Endodermal cell (in vitro differentiated cells): ENCODE results near the gene FAM151B. TPM values are rescaled to one million over a fixed set of nuclear protein-coding genes. Genes with fewer than 3 reads are reported as not detected.
"Not testable (repeated sequence)": the region's sequence is repeated elsewhere in the genome, so short reads cannot be mapped to it uniquely, and the experiment has no call there.

Source experiments
- DNase-seq: peaks from one replicate; pipeline ENCODE4 v3.0.0-alpha.2; 2017
- H3K27ac ChIP-seq: 2 replicates; pipeline ENCODE4 v1.5.1; 2013; ENCODE audit warnings: mild to moderate bottlenecking, low read depth, low read length, moderate library complexity
- H3K27me3 ChIP-seq: 2 replicates; pipeline ENCODE4 v1.6.1; 2013; ENCODE audit warnings: mild to moderate bottlenecking, low read length, moderate library complexity; ENCODE audit not compliant: insufficient read depth, control insufficient read depth, poor library complexity, severe bottlenecking
- H3K36me3 ChIP-seq: 2 replicates; pipeline ENCODE4 v1.7.0; 2013; ENCODE audit warnings: mild to moderate bottlenecking, low read length, moderate library complexity; ENCODE audit not compliant: control insufficient read depth, insufficient read depth
- H3K4me1 ChIP-seq: one replicate; pipeline ENCODE4 v1.7.0; 2013; ENCODE audit warnings: low read length; ENCODE audit not compliant: control insufficient read depth, insufficient read depth
- H3K4me3 ChIP-seq: 2 replicates; pipeline ENCODE4 v1.5.1; 2013; ENCODE audit warnings: mild to moderate bottlenecking, low read length, moderate library complexity
- H3K9ac ChIP-seq: 2 replicates; pipeline ENCODE4 v1.6.1; 2013; ENCODE audit warnings: mild to moderate bottlenecking, low read length, moderate library complexity; ENCODE audit not compliant: poor library complexity, severe bottlenecking; ENCODE audit errors: extremely low read depth
- H3K9me3 ChIP-seq: 2 replicates; pipeline ENCODE4 v1.6.1; 2013; ENCODE audit warnings: mild to moderate bottlenecking, low read length, moderate library complexity; ENCODE audit not compliant: control insufficient read depth
- H3K27ac Mint-ChIP-seq: 2 replicates; pipeline ENCODE4 v1.8.0; 2020; ENCODE audit warnings: mixed read lengths
- H3K27me3 Mint-ChIP-seq: 2 replicates; pipeline ENCODE4 v1.8.0; 2021; ENCODE audit warnings: mild to moderate bottlenecking, mixed read lengths; ENCODE audit not compliant: insufficient read depth
- H3K36me3 Mint-ChIP-seq: 2 replicates; pipeline ENCODE4 v1.8.0; 2020; ENCODE audit warnings: low read depth, mixed read lengths
- H3K4me1 Mint-ChIP-seq: 2 replicates; pipeline ENCODE4 v1.8.0; 2020; ENCODE audit warnings: mixed read lengths
- H3K4me3 Mint-ChIP-seq: 2 replicates; pipeline ENCODE4 v1.8.0; 2020; ENCODE audit warnings: mild to moderate bottlenecking, moderate library complexity, mixed read lengths
- H3K9me3 Mint-ChIP-seq: 2 replicates; pipeline ENCODE4 v1.8.0; 2020; ENCODE audit warnings: mild to moderate bottlenecking, mixed read lengths
- WGBS, 2 experiments: methylation state at CpG; one replicate each; pipeline versions ENCODE4 v1.1.5 to v1.1.7; 2013; ENCODE audit warnings: missing lambda C conversion rate in 2 of 2, mixed read lengths in 1 of 2; ENCODE audit not compliant: insufficient coverage in 1 of 2, insufficient read length in 1 of 2; 5-methylcytosine and 5-hydroxymethylcytosine counted together
- total RNA-seq, 2 donors: library from RNA; stranded (reverse); fragmentation: NEBNext Ultra II Directional in 1 of 2; extraction: Animal tissue kit (Norgen Biotek cat#: 25700) in 1 of 2; gene quantifications; 2 replicates in 1 of 2; 3 replicates in 1 of 2; pipeline ENCODE4 v1.2.1, GENCODE V29; 2021
- TF ChIP-seq, protein P1 (sequence below): fragments of 200-600 bp; sonication (generic); conservative IDR thresholded peaks from 2 replicates; pipeline ENCODE4 v1.5.0; 2021; ENCODE audit warnings: antibody characterized with exemption, mild to moderate bottlenecking

The FAM151B gene
- total RNA-seq, 2 donors from 2014 or later, result 1.2 to 1.5 TPM

DNA sequence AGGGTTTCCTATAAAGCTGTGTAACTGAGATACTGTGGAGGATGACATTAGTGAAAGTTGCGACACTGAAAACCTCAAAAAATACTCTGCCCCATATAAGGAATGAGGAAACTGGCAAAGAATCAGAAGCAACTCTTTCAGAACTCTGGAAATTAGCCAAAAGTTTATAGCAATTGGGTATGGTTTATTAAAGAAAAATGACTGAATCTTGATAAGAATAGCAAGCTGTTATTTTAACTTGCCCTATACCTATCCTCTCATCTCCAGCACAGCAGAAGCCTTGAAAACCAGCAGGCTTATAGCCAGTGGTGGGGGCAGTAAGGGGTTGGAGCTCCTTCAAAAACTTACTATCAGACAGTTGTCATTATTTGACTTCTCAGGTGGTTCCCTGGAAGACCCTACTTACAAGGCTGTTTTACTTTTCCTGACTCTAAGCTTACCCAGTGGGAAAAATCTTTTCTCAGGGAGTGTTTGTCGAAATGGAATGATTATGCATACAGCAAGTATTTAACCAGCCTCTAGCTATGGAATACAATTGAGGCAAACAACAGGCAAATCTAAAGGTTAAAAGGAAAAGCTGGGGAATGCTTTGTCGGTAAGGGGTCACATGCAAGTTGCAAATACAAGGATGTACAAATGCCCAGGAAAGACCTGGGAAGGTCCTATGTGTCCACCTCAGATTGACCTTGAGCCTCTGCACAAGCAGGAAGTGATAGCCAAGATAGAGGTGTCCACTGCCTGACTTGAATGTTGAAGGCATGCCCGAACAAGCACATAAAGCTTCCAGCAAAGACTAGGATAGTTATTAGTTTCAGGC lies 21.0 kb upstream of the FAM151B start:
- Mint-ChIP-seq H3K27ac (no peak overlapping the region), H3K4me1 (no peaks in the 10 kb centered on the region), H3K4me3 (no peak overlapping the region), H3K36me3 (peaks cover 95% of the 10 kb centered on the region), H3K9me3 (peaks cover 57% of the 10 kb centered on the region), H3K27me3 (no peaks in the 10 kb centered on the region)
- Histone ChIP-seq H3K9me3 (peaks cover 80% of the 10 kb centered on the region), H3K4me1 (no peaks in the 10 kb centered on the region), H3K27me3 (no peaks in the 10 kb centered on the region), H3K4me3 (no peak overlapping the region), H3K36me3 (peaks cover 92% of the 10 kb centered on the region), H3K27ac (no peak overlapping the region), H3K9ac (no peak overlapping the region)
- TF ChIP-seq, protein P1, sequence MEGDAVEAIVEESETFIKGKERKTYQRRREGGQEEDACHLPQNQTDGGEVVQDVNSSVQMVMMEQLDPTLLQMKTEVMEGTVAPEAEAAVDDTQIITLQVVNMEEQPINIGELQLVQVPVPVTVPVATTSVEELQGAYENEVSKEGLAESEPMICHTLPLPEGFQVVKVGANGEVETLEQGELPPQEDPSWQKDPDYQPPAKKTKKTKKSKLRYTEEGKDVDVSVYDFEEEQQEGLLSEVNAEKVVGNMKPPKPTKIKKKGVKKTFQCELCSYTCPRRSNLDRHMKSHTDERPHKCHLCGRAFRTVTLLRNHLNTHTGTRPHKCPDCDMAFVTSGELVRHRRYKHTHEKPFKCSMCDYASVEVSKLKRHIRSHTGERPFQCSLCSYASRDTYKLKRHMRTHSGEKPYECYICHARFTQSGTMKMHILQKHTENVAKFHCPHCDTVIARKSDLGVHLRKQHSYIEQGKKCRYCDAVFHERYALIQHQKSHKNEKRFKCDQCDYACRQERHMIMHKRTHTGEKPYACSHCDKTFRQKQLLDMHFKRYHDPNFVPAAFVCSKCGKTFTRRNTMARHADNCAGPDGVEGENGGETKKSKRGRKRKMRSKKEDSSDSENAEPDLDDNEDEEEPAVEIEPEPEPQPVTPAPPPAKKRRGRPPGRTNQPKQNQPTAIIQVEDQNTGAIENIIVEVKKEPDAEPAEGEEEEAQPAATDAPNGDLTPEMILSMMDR, result no peak
- DNase-seq, result no peak
- WGBS, 2 experiments, result 88 to 100% methylated on average over 2 to 4 of the region's 4 CpGs

DNA sequence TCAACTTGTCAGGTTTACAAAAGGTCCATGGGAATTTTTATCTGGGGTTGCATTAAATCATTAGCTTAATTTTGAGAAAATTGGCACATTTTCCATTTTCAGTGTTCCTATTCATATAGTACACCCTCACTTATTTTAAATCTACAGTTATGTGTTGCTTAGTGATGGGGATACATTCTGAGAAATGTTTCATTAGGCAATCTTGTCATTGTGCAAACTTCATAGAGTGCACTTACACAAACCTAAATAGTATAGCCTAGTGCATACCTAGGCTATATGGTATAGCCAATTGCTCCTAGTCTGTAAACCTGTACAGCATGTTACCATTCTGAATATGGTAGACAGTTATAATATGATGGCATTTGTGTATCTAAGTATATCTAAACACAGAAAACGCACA lies 19.8 kb upstream of the FAM151B start:
- no peak overlapping the region for H3K27ac Mint-ChIP-seq
- peaks cover 93% of the 10 kb centered on the region for H3K36me3 Mint-ChIP-seq
- no peak overlapping the region for H3K4me3 ChIP-seq

DNA sequence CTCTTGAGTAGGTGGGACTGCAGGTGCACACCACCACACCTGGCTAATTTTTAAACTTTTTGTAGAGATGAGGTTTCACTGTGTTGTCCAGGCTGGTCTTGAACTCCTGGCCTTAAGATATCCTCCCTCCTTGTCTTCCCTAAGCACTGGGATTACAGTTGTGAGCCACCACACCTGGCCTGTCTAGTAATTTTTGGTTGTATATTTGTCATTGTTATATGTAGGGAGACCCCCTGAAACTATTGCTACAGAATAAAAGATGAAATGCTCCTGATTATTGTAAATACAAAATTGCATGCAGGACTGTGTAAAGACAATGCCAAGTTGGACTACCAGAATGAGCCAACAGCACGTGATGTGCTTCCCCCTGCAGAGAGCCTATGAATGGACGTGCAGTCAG lies 17.3 kb upstream of the FAM151B start:
- not testable (repeated sequence) for H3K27ac ChIP-seq, H3K27me3 ChIP-seq, H3K4me1 Mint-ChIP-seq, H3K27ac Mint-ChIP-seq, H3K27me3 Mint-ChIP-seq, DNase-seq, H3K4me3 ChIP-seq, H3K4me1 ChIP-seq, H3K9ac ChIP-seq, H3K4me3 Mint-ChIP-seq
- peaks cover 91% of the 10 kb centered on the region for H3K36me3 Mint-ChIP-seq
- no CpG with 5 or more reads among the region's 2 CpGs for WGBS, 2 experiments
- Histone ChIP-seq H3K36me3 (peaks cover 91% of the 10 kb centered on the region), H3K9me3 (peaks cover 48% of the 10 kb centered on the region)
- H3K9me3 Mint-ChIP-seq, result peaks cover 31% of the 10 kb centered on the region

More for the DNA sequence above, 19.8 kb upstream of the FAM151B start:
- TF ChIP-seq, protein P1, result no peak
- Histone ChIP-seq H3K27ac (no peak overlapping the region), H3K27me3 (no peaks in the 10 kb centered on the region), H3K36me3 (peaks cover 91% of the 10 kb centered on the region), H3K4me1 (no peaks in the 10 kb centered on the region), H3K9ac (no peak overlapping the region), H3K9me3 (peaks cover 73% of the 10 kb centered on the region)
- peaks cover 46% of the 10 kb centered on the region for H3K9me3 Mint-ChIP-seq
- H3K4me1 Mint-ChIP-seq, result no peaks in the 10 kb centered on the region
- 100% methylated on average over 1 of the region's 1 CpG; no CpG with 5 or more reads in 1 of the 2 experiments for WGBS, 2 experiments
- no peak for DNase-seq
- no peaks in the 10 kb centered on the region for H3K27me3 Mint-ChIP-seq
- H3K4me3 Mint-ChIP-seq, result no peak overlapping the region
